HG02870 (cell line): ENCODE results near the gene CBARP.
"Not testable (repeated sequence)": the region's sequence is repeated elsewhere in the genome, so short reads cannot be mapped to it uniquely, and the experiment has no call there.

Experiments
- ATAC-seq: cut with Tn5 transposase; IDR thresholded peaks from one replicate; pipeline ENCODE4 v1.9.1; 2021; ENCODE audit warnings: mild to moderate bottlenecking, moderate library complexity; ENCODE audit not compliant: unreplicated experiment

The CBARP gene

DNA sequence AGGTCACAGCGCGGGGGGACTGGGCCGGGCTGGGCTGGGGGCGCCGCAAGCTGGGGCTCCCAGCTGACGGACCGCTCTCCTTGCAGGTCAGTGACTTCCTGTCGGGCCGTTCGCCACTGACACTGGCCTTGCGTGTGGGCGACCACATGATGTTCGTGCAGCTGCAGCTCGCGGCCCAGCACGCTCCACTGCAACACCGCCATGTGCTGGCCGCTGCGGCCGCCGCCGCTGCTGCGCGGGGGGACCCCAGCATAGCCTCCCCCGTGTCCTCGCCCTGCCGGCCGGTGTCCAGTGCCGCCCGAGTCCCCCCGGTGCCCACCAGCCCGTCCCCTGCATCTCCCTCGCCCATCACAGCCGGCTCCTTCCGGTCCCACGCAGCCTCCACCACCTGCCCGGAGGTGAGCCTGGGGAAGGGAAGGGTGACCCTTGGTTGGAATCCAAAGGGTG, 16.3 kb upstream of the CBARP start:
- no peak for ATAC-seq

DNA sequence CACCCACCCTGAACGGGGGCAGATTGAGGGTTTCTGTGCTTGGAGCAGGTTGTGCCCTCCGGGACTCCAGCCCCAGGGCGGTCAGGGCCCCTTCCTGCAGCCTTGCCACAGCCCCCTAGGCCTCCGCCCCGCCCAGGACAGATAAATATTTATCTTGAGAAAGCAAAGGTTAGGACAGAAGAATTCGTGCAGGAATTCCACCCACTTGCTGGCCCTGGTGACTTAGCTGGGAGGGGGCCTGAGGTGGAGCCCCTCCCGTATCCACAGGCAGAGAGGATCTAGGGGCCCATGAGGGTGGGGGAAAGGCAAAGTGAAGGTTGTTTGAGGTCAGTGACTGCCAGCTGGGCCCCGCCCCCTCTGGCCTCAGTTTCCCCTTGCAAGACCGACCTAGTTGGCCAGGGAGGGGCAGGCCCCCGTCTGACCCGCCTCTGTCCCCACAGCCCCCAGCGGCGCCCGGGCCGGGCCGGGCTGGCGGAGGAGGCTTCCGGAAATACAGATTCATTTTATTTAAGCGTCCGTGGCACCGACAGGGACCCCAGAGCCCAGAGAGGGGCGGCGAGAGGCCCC, 15.8 kb upstream of the CBARP start:
- ATAC-seq, result no peak

DNA sequence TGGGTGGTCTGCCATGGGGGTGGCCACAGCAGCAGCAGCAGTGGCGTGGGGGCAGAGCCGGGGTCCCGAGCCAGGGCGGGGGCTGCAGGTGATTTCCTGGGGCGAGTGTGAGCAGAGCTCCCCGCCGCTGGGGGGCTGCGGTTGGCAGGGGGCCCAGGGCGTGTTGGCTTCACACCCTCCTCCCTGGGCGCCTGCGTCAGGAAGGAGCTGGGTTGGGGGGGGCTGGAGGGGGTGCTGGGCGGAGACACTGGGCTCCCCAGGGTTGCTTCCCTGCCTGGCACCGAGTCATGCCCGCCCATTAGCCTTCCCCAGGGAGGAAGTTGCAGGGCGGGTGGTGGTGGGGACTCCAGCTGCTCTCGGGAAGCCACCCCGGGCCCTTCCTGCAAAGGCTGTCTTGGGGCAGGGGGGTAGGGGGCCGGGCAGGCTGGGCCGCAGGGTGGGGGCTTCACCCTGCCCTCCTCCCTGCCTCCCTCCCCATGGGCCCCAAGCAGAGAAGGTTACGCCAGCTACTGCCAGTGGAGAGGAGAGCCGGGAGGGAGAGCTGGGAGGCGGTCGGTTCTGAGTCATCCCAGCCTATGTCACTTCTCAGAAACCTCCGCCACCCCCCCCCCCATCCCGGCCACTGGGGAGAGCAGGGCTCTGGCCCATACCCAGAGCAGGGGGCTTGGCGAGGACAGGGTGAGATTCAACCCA, 15.2 kb upstream of the CBARP start:
- no peak for ATAC-seq

- no peak for ATAC-seq
Observed at GRCh38 chr19:1252221-1252820, 14.5 kb upstream of the CBARP start.

- ATAC-seq, result no peak
Observed at GRCh38 chr19:1251330-1252220, 13.8 kb upstream of the CBARP start.

DNA sequence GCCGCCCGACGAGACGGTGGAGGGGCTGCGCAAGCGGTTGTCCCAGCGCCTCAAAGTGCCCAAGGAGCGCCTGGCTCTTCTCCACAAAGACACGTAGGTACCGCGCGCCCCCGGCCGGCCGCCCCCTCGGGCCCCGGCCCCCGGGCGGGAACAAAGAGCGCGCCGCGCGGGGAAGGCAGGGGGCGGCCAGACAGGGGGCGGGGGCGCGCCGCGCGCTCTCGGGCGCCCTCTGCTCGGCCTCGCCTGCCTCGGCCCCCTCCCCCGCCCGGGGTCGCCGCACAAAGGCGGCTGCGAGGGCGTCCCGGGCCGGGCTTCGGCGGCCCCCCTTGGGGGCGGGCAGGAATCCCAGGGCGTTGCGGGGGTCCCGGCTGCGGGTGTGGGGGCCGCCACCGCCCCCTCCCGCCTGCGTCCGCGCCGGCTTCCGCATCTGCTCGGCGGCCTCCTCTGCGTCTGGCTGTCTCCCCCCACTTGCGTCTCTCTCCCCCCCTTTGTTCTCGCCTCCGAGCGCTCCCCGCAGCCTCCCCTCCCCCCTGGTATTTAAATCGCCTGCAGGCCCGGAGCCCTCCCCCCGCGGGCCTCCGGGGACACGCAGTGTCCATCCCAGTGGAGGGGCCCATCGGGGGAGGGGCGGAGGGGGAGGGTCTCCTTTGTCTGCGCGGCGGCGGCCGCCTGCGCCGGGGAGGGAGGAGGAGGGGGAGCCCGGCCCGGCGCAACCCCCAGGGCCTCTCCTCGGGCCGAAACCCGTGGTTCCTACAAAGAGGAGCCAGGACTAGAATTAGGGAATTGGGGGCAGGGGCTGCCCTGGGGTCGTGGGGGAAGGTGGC, 12.8 kb upstream of the CBARP start:
- no peak for ATAC-seq

DNA sequence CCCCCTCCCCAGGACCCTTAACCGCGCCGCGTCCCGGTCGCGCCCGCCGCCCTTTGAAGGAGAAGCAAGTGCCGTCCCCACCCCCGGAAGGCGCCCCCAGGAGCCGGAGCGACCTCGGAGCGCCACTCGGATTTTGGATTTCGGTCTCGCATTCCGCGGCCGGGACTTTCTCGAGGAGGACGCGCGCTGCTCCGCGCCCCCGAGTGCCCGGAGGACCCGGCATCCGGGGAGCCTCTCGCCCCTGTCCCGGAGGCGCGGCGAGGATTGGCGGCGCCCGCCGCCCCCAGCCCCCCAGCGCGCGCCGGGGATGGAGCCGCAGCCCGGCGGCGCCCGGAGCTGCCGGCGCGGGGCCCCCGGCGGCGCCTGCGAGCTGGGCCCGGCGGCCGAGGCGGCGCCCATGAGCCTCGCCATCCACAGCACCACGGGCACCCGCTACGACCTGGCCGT, 12.2 kb upstream of the CBARP start:
- ATAC-seq, result no peak

DNA sequence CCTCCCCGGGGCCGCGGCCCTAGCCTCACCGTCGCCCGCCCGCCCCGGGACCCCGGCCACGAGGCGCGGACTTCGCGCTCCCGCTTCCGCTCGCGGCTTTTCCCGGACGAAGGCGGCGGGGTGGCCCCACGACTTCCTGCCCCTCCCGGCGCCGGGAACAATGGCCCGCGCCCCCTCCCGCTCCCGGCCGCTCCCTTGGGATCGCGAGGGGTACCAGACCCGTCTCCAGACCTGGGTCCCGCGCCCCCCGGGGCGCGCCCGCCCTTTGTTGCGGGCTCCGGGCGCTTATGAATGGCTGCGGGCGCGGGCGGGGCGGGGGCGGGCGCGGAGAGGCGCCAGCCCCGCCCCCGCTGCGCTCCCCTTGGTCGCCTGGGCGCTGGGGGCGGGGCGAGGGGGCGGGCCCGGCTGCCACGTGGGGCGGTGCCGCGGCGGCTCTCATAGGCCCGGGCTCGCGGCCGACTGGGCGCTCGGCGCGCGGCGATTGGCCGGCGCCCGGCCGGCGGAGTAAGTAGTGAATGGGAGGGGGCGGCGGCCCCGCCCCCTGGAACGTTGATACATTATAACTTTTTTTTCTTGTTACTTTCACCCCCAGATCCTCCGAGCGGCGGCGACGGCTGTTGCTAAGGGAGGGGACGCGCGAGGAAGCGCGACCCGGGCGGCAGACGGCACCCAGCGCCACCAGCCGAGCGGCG, 11.6 kb upstream of the CBARP start:
- peak; percentile 39 for ATAC-seq

GRCh38 chr19:1248786-1249297, 11.0 kb upstream of the CBARP start:
- peak; percentile 20 for ATAC-seq

DNA sequence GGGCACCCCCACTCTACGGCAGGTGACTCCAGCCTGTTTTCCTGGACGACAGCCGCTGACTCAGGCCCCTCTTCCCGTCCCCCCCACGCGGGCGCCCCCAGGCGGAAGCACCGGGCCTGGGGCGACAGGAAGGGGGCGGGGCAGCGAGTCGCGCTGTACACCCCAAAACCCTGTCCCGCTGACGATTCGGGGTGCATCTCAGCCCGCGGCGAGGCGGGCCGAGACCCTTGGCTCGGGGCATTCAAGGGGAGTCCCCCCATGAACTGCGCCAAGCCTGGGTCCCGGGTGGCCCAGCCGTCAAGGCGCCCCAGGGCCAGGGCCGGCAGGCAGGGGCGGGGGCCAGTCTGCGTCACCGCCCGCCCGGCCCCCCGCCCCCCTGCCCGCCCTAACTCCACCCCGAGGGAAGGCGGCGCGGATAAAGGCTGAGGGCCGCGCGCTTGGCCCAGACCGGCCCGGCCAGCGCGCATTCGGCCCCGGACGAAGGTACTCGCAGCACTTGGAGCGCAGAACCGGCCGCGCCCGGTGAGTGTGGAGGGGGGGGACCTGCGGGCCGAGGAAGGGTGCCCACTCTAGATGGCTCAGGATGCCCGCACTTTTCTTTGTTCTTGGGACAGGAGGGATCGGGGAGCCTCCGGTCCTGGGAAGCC, 10.5 kb upstream of the CBARP start, which contains the start of gene MIDN:
Gene MIDN, plus strand, starts transcription at position 445 of the 647 bp plus-strand sequence. CDS start 1,714 bp downstream, outside the sequence.
- ATAC-seq, result peak; percentile 17

DNA sequence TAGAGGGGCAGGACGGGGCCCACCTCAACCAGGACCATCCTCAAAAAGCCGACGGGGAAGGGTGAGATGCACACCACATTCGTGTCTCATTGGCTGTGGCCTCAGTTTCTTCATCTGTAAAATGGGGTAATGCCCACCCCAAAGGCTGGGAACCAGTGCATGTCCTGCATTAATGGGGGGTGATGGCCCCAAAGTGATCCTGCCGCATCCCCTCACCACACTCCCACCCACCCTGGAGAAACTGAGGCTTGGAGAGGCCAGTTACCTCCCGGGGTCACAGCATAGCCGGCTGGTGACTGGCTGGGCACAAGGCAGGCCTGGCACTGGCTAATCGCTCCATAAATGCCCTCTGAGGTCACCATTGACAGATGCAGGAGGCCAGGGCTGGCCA, 9.9 kb upstream of the CBARP start:
- no peak for ATAC-seq

DNA sequence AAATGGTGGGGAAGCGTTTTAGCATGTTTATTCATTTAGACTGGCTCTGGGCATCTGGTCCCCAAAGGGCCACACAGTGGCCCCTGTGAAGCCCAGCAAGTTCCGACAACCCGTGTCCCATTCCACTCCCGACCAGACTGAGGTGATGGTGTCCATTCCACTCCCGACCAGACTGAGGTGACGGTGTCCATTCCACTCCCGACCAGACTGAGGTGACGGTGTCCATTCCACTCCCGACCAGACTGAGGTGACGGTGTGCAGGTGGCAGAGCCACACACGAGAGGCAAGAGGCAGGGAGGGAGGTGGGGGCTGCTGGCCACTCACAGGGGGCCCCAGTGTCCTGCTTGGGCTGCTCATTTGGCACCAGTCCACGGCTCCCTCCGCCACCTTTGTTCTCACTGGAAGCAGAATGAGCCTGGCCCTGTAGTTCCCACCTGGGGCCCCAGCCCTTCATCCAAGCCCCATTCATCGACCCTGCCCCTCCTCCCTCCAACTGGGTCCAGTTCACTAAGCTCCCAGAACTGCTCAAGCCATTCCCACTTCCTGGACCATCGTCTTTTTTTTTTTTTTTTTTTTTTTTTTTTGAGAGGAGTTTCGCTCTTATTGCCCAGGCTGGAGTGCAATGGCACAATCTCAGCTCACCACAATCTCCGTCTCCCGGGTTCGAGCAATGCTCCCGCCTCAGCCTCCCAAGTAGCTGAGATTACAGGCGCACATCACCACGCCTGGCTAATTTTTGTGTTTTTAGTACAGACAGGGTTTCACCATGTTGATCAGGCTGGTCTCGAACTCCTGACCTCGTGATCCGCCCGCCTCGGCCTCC, 8.7 kb upstream of the CBARP start:
- ATAC-seq, result not testable (repeated sequence)

DNA sequence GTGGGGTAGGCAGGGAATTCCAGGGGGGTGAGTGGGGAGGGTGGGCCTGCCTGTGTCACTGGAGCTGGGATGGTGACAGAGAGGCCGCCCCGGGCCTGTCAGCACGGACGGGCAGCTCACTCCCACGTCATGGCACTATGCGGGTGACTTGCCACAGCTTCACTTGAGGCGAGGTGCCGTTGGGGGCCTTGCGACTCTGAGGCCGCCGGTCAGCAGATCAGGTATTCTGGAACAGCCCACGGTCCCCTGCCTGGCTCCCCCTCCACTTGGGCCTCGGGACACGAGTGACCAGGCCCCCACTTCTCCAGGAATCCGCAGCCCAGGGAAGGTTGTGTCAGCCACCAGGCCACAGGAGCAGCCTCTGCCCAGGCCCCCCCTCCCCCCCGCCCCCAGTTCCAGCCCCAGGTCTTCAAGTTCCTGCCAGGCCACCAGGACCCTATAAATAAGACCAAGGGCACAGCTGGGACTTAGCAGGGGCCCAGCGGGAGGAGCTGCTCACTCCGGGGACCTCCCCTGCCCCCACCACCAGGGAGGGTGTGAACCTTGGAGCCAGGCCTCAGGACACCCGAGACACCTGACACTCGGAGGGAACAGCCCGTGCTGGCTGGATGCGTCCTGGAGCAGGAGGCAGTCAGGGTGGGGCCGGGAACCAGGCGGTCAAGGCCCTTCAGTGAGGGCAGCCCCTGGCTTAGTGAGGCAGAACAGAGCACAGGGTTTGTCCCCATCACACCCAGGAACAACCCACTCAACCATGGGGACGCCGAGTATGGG, 7.9 kb upstream of the CBARP start:
- no peak for ATAC-seq

- ATAC-seq, result no peak
Observed at GRCh38 chr19:1244693-1245451, 7.1 kb upstream of the CBARP start.

DNA sequence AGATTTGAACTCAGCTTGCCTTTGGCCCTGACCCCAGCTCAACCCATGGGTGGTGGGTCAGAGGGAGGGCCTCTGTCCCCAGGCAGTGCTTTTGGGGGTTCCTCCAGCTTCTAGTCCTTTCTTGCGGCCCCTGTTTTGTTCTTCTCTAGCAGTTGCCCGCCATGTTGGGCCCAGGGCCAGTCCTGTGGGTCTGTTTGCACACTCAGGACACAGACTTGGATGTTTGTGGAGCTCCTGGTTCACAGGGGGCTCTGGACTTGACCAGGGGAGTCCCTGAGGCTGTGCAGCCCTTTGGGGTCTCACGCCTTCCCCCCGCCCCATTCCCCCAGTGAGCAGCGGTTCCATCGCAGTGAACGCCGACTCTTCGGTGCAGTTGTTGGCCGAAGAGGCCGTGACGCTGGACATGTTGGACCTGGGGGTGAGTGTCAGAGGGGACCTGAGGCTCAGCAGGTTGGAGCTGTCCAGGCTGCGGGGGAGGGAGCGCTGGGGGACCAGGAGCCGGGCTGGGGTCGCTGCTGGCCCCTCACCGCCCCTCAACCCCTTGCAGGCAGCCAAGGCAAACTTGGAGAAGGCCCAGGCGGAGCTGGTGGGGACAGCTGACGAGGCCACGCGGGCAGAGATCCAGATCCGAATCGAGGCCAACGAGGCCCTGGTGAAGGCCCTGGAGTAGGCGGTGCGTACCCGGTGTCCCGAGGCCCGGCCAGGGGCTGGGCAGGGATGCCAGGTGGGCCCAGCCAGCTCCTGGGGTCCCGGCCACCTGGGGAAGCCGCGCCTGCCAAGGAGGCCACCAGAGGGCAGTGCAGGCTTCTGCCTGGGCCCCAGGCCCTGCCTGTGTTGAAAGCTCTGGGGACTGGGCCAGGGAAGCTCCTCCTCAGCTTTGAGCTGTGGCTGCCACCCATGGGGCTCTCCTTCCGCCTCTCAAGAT, 6.2 kb upstream of the CBARP start:
- no peak for ATAC-seq
